ENCODE results near the gene SETD1B. TPM values are rescaled to one million over a fixed set of nuclear protein-coding genes. Genes with fewer than 3 reads are reported as not detected.
A peak's percentile ranks its signal among the peaks of the same experiment; 100 is the strongest.

SETD1B gene
- total and polyA plus RNA-seq, 5 experiments from 2014 or later = 0.98 to 93.8 (median 3.7) TPM

GRCh38 chr12:121812320-121812871 lies 8.6 kb downstream of the SETD1B start:
- ATAC-seq (peak; percentile 15 to 18), DNase-seq (peak in 1 of 10 donors; percentile 1)
- Mint-ChIP-seq H3K4me1 (peaks cover 24 to 71% (median 55%) of the 10 kb centered on the region in 4 donors), H3K27ac (peak overlapping the region in 8 of 10 donors; percentile 50 to 94 (median 71)), H3K27me3 (no peaks in the 10 kb centered on the region), H3K9me3 (no peaks in the 10 kb centered on the region), H3K36me3 (peaks cover 5 to 65% (median 14%) of the 10 kb centered on the region in 3 donors), H3K4me3 (peak overlapping the region; percentile 72 to 94 (median 82))
- POLR2A ChIA-PET = interaction anchor here (1.0 to 37.3 kb wide), 9 partner anchors 8 to 414 kb away, joined by 3 to 2517 read pairs (median 13); partner anchors contain the start of genes DIABLO, PSMD9, RHOF and SETD1B

GRCh38 chr12:121812921-121813896 lies 9.4 kb downstream of the SETD1B start:
- Mint-ChIP-seq H3K27me3 (no peaks in the 10 kb centered on the region), H3K4me1 (peaks cover 22 to 68% (median 50%) of the 10 kb centered on the region in 4 donors), H3K4me3 (peak overlapping the region; percentile 72 to 94 (median 82)), H3K9me3 (no peaks in the 10 kb centered on the region), H3K27ac (peak overlapping the region; percentile 50 to 94 (median 76)), H3K36me3 (peaks cover 5 to 70% (median 19%) of the 10 kb centered on the region in 3 donors)
- POLR2A ChIA-PET = interaction anchor here (1.6 to 37.3 kb wide), 6 partner anchors 13 to 101 kb away, joined by 3 to 2517 read pairs (median 17); partner anchors contain the start of genes PSMD9, RHOF, SETD1B and TMEM120B
- DNase-seq (peak in 1 of 10 donors; percentile 1), ATAC-seq (no peak)

- peak overlapping the region in 7 of 10 donors; percentile 36 to 94 (median 83) for H3K4me3 Mint-ChIP-seq
- H3K36me3 Mint-ChIP-seq = peaks cover 5 to 68% (median 19%) of the 10 kb centered on the region in 3 donors
- H3K27ac Mint-ChIP-seq = peak overlapping the region in 4 of 10 donors; percentile 48 to 94 (median 74)
- H3K9me3 Mint-ChIP-seq = no peaks in the 10 kb centered on the region
- POLR2A ChIA-PET = interaction anchor here (0.6 to 37.3 kb wide), 3 partner anchors 13 to 116 kb away, joined by 3 to 2517 read pairs (median 27); partner anchors contain the start of genes RHOF and SETD1B
- H3K27me3 Mint-ChIP-seq = no peaks in the 10 kb centered on the region
- H3K4me1 Mint-ChIP-seq = peaks cover 22 to 61% (median 44%) of the 10 kb centered on the region in 4 donors
- DNase-seq (peak in 1 of 10 donors; percentile 0), ATAC-seq (no peak)
These were observed 10.1 kb downstream of the SETD1B start for GRCh38 chr12:121813951-121814350.

GRCh38 chr12:121814429-121815119 lies 10.8 kb downstream of the SETD1B start:
- no peak for ATAC-seq
- Mint-ChIP-seq H3K36me3 (peaks cover 5 to 69% (median 13%) of the 10 kb centered on the region in 3 donors), H3K27ac (peak overlapping the region in 2 of 10 donors; percentile 33 to 57), H3K4me3 (peak overlapping the region in 1 of 10 donors; percentile 60), H3K9me3 (no peaks in the 10 kb centered on the region), H3K27me3 (no peaks in the 10 kb centered on the region), H3K4me1 (peaks cover 25 to 58% (median 41%) of the 10 kb centered on the region in 4 donors)
- DNase-seq = no peak
- POLR2A ChIA-PET = interaction anchor here (0.6 to 37.3 kb wide), 3 partner anchors 8 to 117 kb away, joined by 3 to 2517 read pairs (median 7); partner anchors contain the start of genes RHOF and SETD1B

- Mint-ChIP-seq H3K9me3 (no peaks in the 10 kb centered on the region), H3K36me3 (peaks cover 5 to 71% (median 10%) of the 10 kb centered on the region in 3 donors), H3K27me3 (no peaks in the 10 kb centered on the region), H3K4me3 (peak overlapping the region in 3 of 10 donors; percentile 16 to 28 (median 26)), H3K4me1 (peaks cover 25 to 55% (median 37%) of the 10 kb centered on the region in 4 donors), H3K27ac (peak overlapping the region in 5 of 10 donors; percentile 27 to 93 (median 69))
- DNase-seq (peak in 1 of 10 donors; percentile 0), ATAC-seq (no peak)
- POLR2A ChIA-PET = interaction anchor here (1.5 to 37.3 kb wide), 2 partner anchors 9 to 26 kb away, joined by 7 to 2517 read pairs; partner anchors contain the start of genes RHOF and SETD1B
These were observed 11.5 kb downstream of the SETD1B start for GRCh38 chr12:121815263-121815662.

- H3K27me3 Mint-ChIP-seq = no peaks in the 10 kb centered on the region
- no peaks in the 10 kb centered on the region for H3K9me3 Mint-ChIP-seq
- H3K36me3 Mint-ChIP-seq = peaks cover 5 to 81% (median 10%) of the 10 kb centered on the region in 3 donors
- POLR2A ChIA-PET = interaction anchor here (1.2 to 37.3 kb wide), 3 partner anchors 10 to 28 kb away, joined by 3 to 2517 read pairs (median 5); partner anchors contain the start of genes RHOF and SETD1B
- DNase-seq (no peak), ATAC-seq (no peak)
- no peak overlapping the region for H3K4me3 Mint-ChIP-seq
- peaks cover 20 to 46% (median 23%) of the 10 kb centered on the region in 4 donors for H3K4me1 Mint-ChIP-seq
- peak overlapping the region in 1 of 10 donors; percentile 34 for H3K27ac Mint-ChIP-seq
These were observed 13.3 kb downstream of the SETD1B start for GRCh38 chr12:121816925-121817647.

GRCh38 chr12:121817648-121818043 lies 13.8 kb downstream of the SETD1B start:
- no peaks in the 10 kb centered on the region for H3K27me3 Mint-ChIP-seq
- H3K4me1 Mint-ChIP-seq = peaks cover 17 to 41% (median 18%) of the 10 kb centered on the region in 4 donors
- H3K36me3 Mint-ChIP-seq = peaks cover 5 to 86% (median 10%) of the 10 kb centered on the region in 3 donors
- POLR2A ChIA-PET = interaction anchor here (1.2 to 37.3 kb wide), 2 partner anchors 11 to 29 kb away, joined by 3 to 2517 read pairs; partner anchors contain the start of genes RHOF and SETD1B
- no peak for DNase-seq
- no peaks in the 10 kb centered on the region for H3K9me3 Mint-ChIP-seq
- peak overlapping the region in 4 of 10 donors; percentile 2 to 38 (median 32) for H3K27ac Mint-ChIP-seq
- H3K4me3 Mint-ChIP-seq = no peak overlapping the region
- ATAC-seq = no peak

- DNase-seq = peak in 1 of 10 donors; percentile 3
These were observed 15.6 kb downstream of the SETD1B start for GRCh38 chr12:121819212-121819949.

GRCh38 chr12:121820056-121820455 lies 16.2 kb downstream of the SETD1B start:
- DNase-seq = no peak

More at GRCh38 chr12:121819212-121819949, 15.6 kb downstream of the SETD1B start:
- POLR2A ChIA-PET = interaction anchor here (0.7 to 37.3 kb wide), 3 partner anchors 15 to 31 kb away, joined by 3 to 2517 read pairs (median 4); partner anchors contain the start of genes RHOF and SETD1B
- ATAC-seq = no peak
- no peaks in the 10 kb centered on the region for H3K27me3 Mint-ChIP-seq
- H3K9me3 Mint-ChIP-seq = no peaks in the 10 kb centered on the region
- peaks cover 4 to 30% (median 8%) of the 10 kb centered on the region in 4 donors for H3K4me1 Mint-ChIP-seq
- H3K36me3 Mint-ChIP-seq = peaks cover 5 to 88% (median 13%) of the 10 kb centered on the region in 3 donors
- peak overlapping the region in 1 of 10 donors; percentile 15 for H3K27ac Mint-ChIP-seq
- H3K4me3 Mint-ChIP-seq = peak overlapping the region in 1 of 10 donors; percentile 41

More at GRCh38 chr12:121820056-121820455, 16.2 kb downstream of the SETD1B start:
- peak overlapping the region in 1 of 10 donors; percentile 69 for H3K27ac Mint-ChIP-seq
- H3K4me1 Mint-ChIP-seq = peaks cover 4 to 27% (median 8%) of the 10 kb centered on the region in 4 donors
- H3K9me3 Mint-ChIP-seq = no peaks in the 10 kb centered on the region
- no peak for ATAC-seq
- no peak overlapping the region for H3K4me3 Mint-ChIP-seq
- peaks cover 5 to 87% (median 13%) of the 10 kb centered on the region in 3 donors for H3K36me3 Mint-ChIP-seq
- H3K27me3 Mint-ChIP-seq = no peaks in the 10 kb centered on the region
- POLR2A ChIA-PET = interaction anchor here (1.4 to 37.3 kb wide), 3 partner anchors 9 to 31 kb away, joined by 4 to 2517 read pairs (median 6); partner anchors contain the start of genes RHOF and SETD1B

All from naive thymus-derived CD8-positive, alpha-beta T cell (primary cell).